Pericardium fibroblast (primary cell): ENCODE measurements around the gene FAM24A. TPM values are rescaled to one million over a fixed set of nuclear protein-coding genes. Genes with fewer than 3 reads are reported as not detected.

Experiments
- total RNA-seq: library from RNA; depleted of rRNA; stranded (reverse); fragments of >200 nt; gene quantifications from 2 replicates; pipeline ENCODE4 v1.2.3, GENCODE V29; 2015

FAM24A gene
- not detected in 2 replicates for total RNA-seq

DNA sequence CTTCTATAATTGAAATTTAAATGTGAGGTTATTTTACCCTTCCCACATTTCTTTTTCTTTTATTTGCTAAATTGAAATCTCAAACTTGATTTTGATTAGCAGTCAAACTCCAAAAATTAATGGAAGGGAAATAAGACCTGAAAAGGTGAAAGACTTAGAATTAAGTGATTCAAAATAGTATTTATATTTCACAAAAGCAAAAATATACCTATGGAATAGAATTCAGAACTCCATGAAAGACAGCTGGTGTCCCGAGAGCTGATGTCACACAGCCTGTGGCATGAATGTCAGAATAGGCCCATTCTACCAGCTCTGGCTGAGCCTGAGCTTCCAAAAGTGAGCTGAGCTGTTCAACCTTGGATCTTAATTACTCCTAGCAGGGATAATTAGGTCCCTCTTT, at the start of gene FAM24A:
Gene FAM24A (plus strand): TSS at position 301 of the 400 bp plus-strand sequence. CDS start 1,025 bp downstream, outside the sequence.

GRCh38 chr10:122879339-122880273, 30.8 kb upstream of the FAM24A start, which contains the start of gene FAM24B:
FAM24B (minus strand) TSS chr10:122879581; CDS start chr10:122850515, 29,066 bp downstream.

GRCh38 chr10:122953902-122954730, 43.7 kb downstream of the FAM24A start, which contains the start of gene C10orf88:
C10orf88 (minus strand) TSS chr10:122954227; CDS start chr10:122954178, 49 bp downstream.

Other genes starting within 250 kb of the FAM24A start
- gene C10orf120, start 210.8 kb upstream of the FAM24A start, total RNA-seq, result not detected in 2 replicates
- gene CUZD1, start 64.8 kb upstream of the FAM24A start, total RNA-seq, result 0.85 TPM in 1 of 2 replicates, not detected in the other
- gene FAM24B, start 31.0 kb upstream of the FAM24A start, total RNA-seq, result 0.68 and 3.2 TPM in 2 replicates
- 3.7 and 9.5 TPM in 2 replicates for gene C10orf88, start 43.6 kb downstream of the FAM24A start, total RNA-seq
- gene PSTK, start 69.8 kb downstream of the FAM24A start, total RNA-seq, result 5.6 and 5.8 TPM in 2 replicates
- gene IKZF5, start 98.2 kb downstream of the FAM24A start, total RNA-seq, result 1.4 and 1.5 TPM in 2 replicates
- gene ACADSB, start 98.4 kb downstream of the FAM24A start, total RNA-seq, result 3.4 and 6.2 TPM in 2 replicates
- gene HMX3, start 225.4 kb downstream of the FAM24A start, total RNA-seq, result not detected in 2 replicates
- not detected in 2 replicates for gene HMX2, start 237.5 kb downstream of the FAM24A start, total RNA-seq
- gene BUB3, start 243.8 kb downstream of the FAM24A start, total RNA-seq, result 56.3 and 81.1 TPM in 2 replicates